Heart left ventricle (tissue), 16 donors: ENCODE measurements around the gene CKAP5. TPM values are rescaled to one million over a fixed set of nuclear protein-coding genes. Genes with fewer than 3 reads are reported as not detected.
"Not testable (repeated sequence)": the region's sequence is repeated elsewhere in the genome, so short reads cannot be mapped to it uniquely, and the experiment has no call there.

Experiments
- ATAC-seq, 4 donors: fragments of 200-7000 bp; cut with Tn5 transposase; one replicate each; pipeline ENCODE4 v1.9.1; 2020 to 2022; ENCODE audit warnings: moderate library complexity in 4 of 4, mild to moderate bottlenecking in 3 of 4, moderate number of reproducible peaks in 1 of 4
- DNase-seq, 5 donors: peaks; one replicate each; pipeline ENCODE4 v3.0.0-alpha.2; 2020
- H3K27ac ChIP-seq, 12 donors: fragments of 200-600 bp; sonication (generic) in 4 of 12; one replicate each; pipeline versions ENCODE4 v1.5.0 to v1.8.0; 2016 to 2022; ENCODE audit warnings: mild to moderate bottlenecking in 2 of 12
- H3K27me3 ChIP-seq, 9 donors: fragments of 200-600 bp; sonication (generic) in 2 of 9; one replicate each; pipeline versions ENCODE4 v1.5.1 to v1.8.0; 2016 to 2022; ENCODE audit warnings: mild to moderate bottlenecking in 3 of 9
- H3K36me3 ChIP-seq, 9 donors: fragments of 200-600 bp; sonication (generic) in 2 of 9; one replicate each; pipeline versions ENCODE4 v1.5.0 to v1.8.0; 2018 to 2022; ENCODE audit warnings: mild to moderate bottlenecking in 2 of 9
- H3K4me1 ChIP-seq, 12 donors: fragments of 200-600 bp; sonication (generic) in 4 of 12; one replicate each; pipeline versions ENCODE4 v1.5.0 to v1.8.0; 2016 to 2022; ENCODE audit warnings: mild to moderate bottlenecking in 3 of 12
- H3K4me3 ChIP-seq, 12 donors: fragments of 200-600 bp; sonication (generic) in 4 of 12; one replicate each; pipeline versions ENCODE4 v1.5.0 to v1.8.0; 2017 to 2022; ENCODE audit warnings: mild to moderate bottlenecking in 9 of 12, moderate library complexity in 4 of 12
- H3K9me3 ChIP-seq, 12 donors: fragments of 200-600 bp; sonication (generic) in 4 of 12; one replicate each; pipeline versions ENCODE4 v1.5.0 to v1.8.0; 2016 to 2022; ENCODE audit warnings: mild to moderate bottlenecking in 1 of 12
- CTCF ChIP-seq, 12 donors: fragments of 200-600 bp; sonication (generic) in 4 of 12; IDR thresholded peaks; one replicate each; pipeline versions ENCODE4 v1.5.0 to v1.8.0; 2018 to 2022; ENCODE audit warnings: antibody characterized with exemption in 12 of 12, mild to moderate bottlenecking in 5 of 12
- POLR2A ChIP-seq, 2 donors: fragments of 450-650 bp; IDR thresholded peaks; one replicate each; pipeline ENCODE4 v1.6.1; 2017; ENCODE audit warnings: antibody characterized with exemption in 2 of 2, mild to moderate bottlenecking in 2 of 2, moderate library complexity in 2 of 2
- WGBS, 4 donors: extraction: QIAGEN DNeasy Blood & Tissue Kit in 2 of 4; methylation state at CpG; one replicate each; pipeline versions ENCODE4 v1.1.5 to v1.1.7; 2013 to 2018; 5-methylcytosine and 5-hydroxymethylcytosine counted together
- intact Hi-C, 10 donors: fragments of 100-400 bp; cut with DNase I; formaldehyde crosslinking; loops; one replicate each; pipeline versions ENCODE4 v1.11.1 to v1.14.2; 2022
- polyA plus RNA-seq, 2 donors: library from polyadenylated mRNA; stranded (reverse); fragments of 200-250 nt; gene quantifications; one replicate each; pipeline ENCODE4 v1.2.3, GENCODE V29; 2013
- total RNA-seq, 9 donors: library from RNA; depleted of rRNA in 2 of 9; stranded (reverse); fragments of >200 nt in 2 of 9; fragmentation: NEBNext Ultra II Directional in 3 of 9; extraction: Animal tissue kit (Norgen Biotek cat#: 25700) in 3 of 9; gene quantifications; one replicate each; pipeline versions ENCODE4 v1.1.0 to v1.2.4, GENCODE V29; 2016 to 2023
- donor health status: ischemic (EF 13 %, LVEDD 7.1; RV severe dilation, severe dysfunction).
- donor health status: healthy with polysubstance abuse.
- donor health status: DM: no; HTN: yes; CAD: no.
- donor health status: DM: no; HTN: no; CAD: no.
- donor health status: ischemic (EF 25% LVEDD 6.9; RV normal size, moderate dysfunction).
- donor health status: ischemic (EF 25% LVEDD 5.7; RV mildly dilated, moderate dysfunction).
- donor health status: healthy.
- donor health status: DM: yes; HTN: yes; CAD: no.
- donor health status: ischemic (EF 35%, LVEDD 5.7; RV mildly dilated, moderate dysfunction).
- donor health status: nonischemic (EF 11% LVEDD 7.7; RV severe dilation, severe dysfunction).
- donor health status: DM: yes; HTN: yes; CAD: no.
- donor health status: PGD.
- donor health status: ischemic (EF 29% LVEDD 5.4; RV normal size, mild dysfunction).
- donor health status: nonischemic (EF 23%, LVEDD 6.1; RV moderate dilation, normal function).

The CKAP5 gene
- total and polyA plus RNA-seq, 11 donors = 12.3 to 108 (median 67.6) TPM

GRCh38 chr11:46719048-46719542 lies 127.0 kb downstream of the CKAP5 start, which contains the start of gene F2:
Gene F2, plus strand, starts transcription at chr11:46719213. Its CDS starts 23 bp downstream, at chr11:46719236.
- TF ChIP-seq POLR2A (IDR thresholded peaks at IDR 0.05) (no peak), CTCF (IDR thresholded peaks at IDR 0.05) (no peak)
- Histone ChIP-seq H3K4me1 (no peaks in the 10 kb centered on the region), H3K27me3 (no peaks in the 10 kb centered on the region), H3K4me3 (no peak within 1 kb of the TSS), H3K27ac (no peak within 1 kb of the TSS), H3K36me3 (no peaks in the 10 kb centered on the region), H3K9me3 (no peaks in the 10 kb centered on the region)
- peak in 2 of 4 donors; percentile 21 to 31 for ATAC-seq
- intact Hi-C loops = no loop called here
- WGBS, 4 donors = 84 to 92% (median 85%) methylated on average over 4 to 7 of the region's 7 CpGs
- DNase-seq = no peak

- intact Hi-C loops = no loop called here
- ATAC-seq (peak in 2 of 4 donors; percentile 18 to 19), DNase-seq (no peak)
- H3K36me3 ChIP-seq = no peaks in the 10 kb centered on the region
- H3K27me3 ChIP-seq = no peaks in the 10 kb centered on the region
- no peak for TF ChIP-seq POLR2A (IDR thresholded peaks at IDR 0.05)
- TF ChIP-seq CTCF (IDR thresholded peaks at IDR 0.05) = no peak
- no peaks in the 10 kb centered on the region for H3K4me1 ChIP-seq
- 85 to 92% (median 87%) methylated on average over 11 of the region's 11 CpGs for WGBS, 4 donors
- H3K27ac ChIP-seq = no peak overlapping the region
- no peaks in the 10 kb centered on the region for H3K9me3 ChIP-seq
- no peak overlapping the region for H3K4me3 ChIP-seq
Observed at GRCh38 chr11:46718155-46719019, 127.7 kb downstream of the CKAP5 start.

GRCh38 chr11:46717825-46718154 lies 128.3 kb downstream of the CKAP5 start:
- WGBS, 4 donors = 92 to 97% (median 96%) methylated on average over 2 of the region's 2 CpGs

GRCh38 chr11:46712874-46713576 lies 133.1 kb downstream of the CKAP5 start:
- H3K9me3 ChIP-seq = no peaks in the 10 kb centered on the region
- peaks cover 0 to 4% (median 0%) of the 10 kb centered on the region in 9 donors for H3K36me3 ChIP-seq
- peaks cover 0 to 29% (median 16%) of the 10 kb centered on the region in 12 donors for H3K4me1 ChIP-seq
- TF ChIP-seq CTCF (IDR thresholded peaks at IDR 0.05) = no peak
- no peak for TF ChIP-seq POLR2A (IDR thresholded peaks at IDR 0.05)
- ATAC-seq (no peak), DNase-seq (no peak)
- H3K27me3 ChIP-seq = no peaks in the 10 kb centered on the region
- intact Hi-C loops = no loop called here
- WGBS, 4 donors = 87 to 94% (median 91%) methylated on average over 7 of the region's 7 CpGs
- H3K4me3 ChIP-seq = no peak overlapping the region
- H3K27ac ChIP-seq = peak overlapping the region in 8 of 12 donors; percentile 26 to 99 (median 90)

More at GRCh38 chr11:46717825-46718154, 128.3 kb downstream of the CKAP5 start:
- H3K4me1 ChIP-seq, intact Hi-C loops, H3K27ac ChIP-seq, H3K36me3 ChIP-seq, DNase-seq, H3K27me3 ChIP-seq, H3K9me3 ChIP-seq, H3K4me3 ChIP-seq, ATAC-seq: not testable (repeated sequence)
